Endothelial cell of hepatic sinusoid (primary cell): ENCODE results near the gene MFRP.
"Not testable (repeated sequence)": the region's sequence is repeated elsewhere in the genome, so short reads cannot be mapped to it uniquely, and the experiment has no call there.

Experiments
- in situ Hi-C: cut with HindIII; loops from 2 replicates; pipeline ENCODE4 v1.10.0; 2017; ENCODE audit warnings: low sequenced_read_pairs

Gene MFRP

GRCh38 chr11:119346605-119347004, at the start of gene MFRP:
MFRP (minus strand) TSS chr11:119346705; CDS start chr11:119346513, 192 bp downstream.
- in situ Hi-C loops: no loop called here

GRCh38 chr11:119391275-119391674, 44.8 kb upstream of the MFRP start:
- in situ Hi-C loops: no loop called here

GRCh38 chr11:119389611-119390254, 43.2 kb upstream of the MFRP start:
- in situ Hi-C loops: no loop called here

GRCh38 chr11:119388103-119388502, 41.6 kb upstream of the MFRP start:
- in situ Hi-C loops: no loop called here

GRCh38 chr11:119384332-119384731, 37.8 kb upstream of the MFRP start:
- in situ Hi-C loops: no loop called here

GRCh38 chr11:119382513-119382912, 36.0 kb upstream of the MFRP start:
- in situ Hi-C loops: not testable (repeated sequence)

- in situ Hi-C loops: no loop called here
These were observed 35.6 kb upstream of the MFRP start for GRCh38 chr11:119382101-119382500.

- in situ Hi-C loops: no loop called here
These were observed 34.9 kb upstream of the MFRP start, which contains the start of gene USP2 for GRCh38 chr11:119381181-119381988. USP2 (minus strand) TSS chr11:119381690; CDS start chr11:119373480, 8,210 bp downstream.

- in situ Hi-C loops: no loop called here
These were observed 34.3 kb upstream of the MFRP start for GRCh38 chr11:119380827-119381180.

- in situ Hi-C loops: no loop called here
These were observed 33.8 kb upstream of the MFRP start for GRCh38 chr11:119380160-119380826.

GRCh38 chr11:119378851-119379465, 32.5 kb upstream of the MFRP start:
- in situ Hi-C loops: no loop called here

GRCh38 chr11:119377961-119378667, 31.6 kb upstream of the MFRP start:
- in situ Hi-C loops: no loop called here

- in situ Hi-C loops: no loop called here
These were observed 30.8 kb upstream of the MFRP start for GRCh38 chr11:119377112-119377901.

- in situ Hi-C loops: no loop called here
These were observed 29.8 kb upstream of the MFRP start for GRCh38 chr11:119376197-119376847.

- in situ Hi-C loops: no loop called here
These were observed 29.1 kb upstream of the MFRP start for GRCh38 chr11:119375337-119376196.

- in situ Hi-C loops: loop anchor here (25.0 kb wide), 1 partner anchor 238 kb away; no protein-coding TSS in a partner anchor
These were observed 28.3 kb upstream of the MFRP start for GRCh38 chr11:119374632-119375336.

- in situ Hi-C loops: loop anchor here (25.0 kb wide), 1 partner anchor 238 kb away; no protein-coding TSS in a partner anchor
These were observed 27.6 kb upstream of the MFRP start for GRCh38 chr11:119373921-119374631.
